Measurements from ENCODE around the gene PSRC1.

The PSRC1 gene

DNA sequence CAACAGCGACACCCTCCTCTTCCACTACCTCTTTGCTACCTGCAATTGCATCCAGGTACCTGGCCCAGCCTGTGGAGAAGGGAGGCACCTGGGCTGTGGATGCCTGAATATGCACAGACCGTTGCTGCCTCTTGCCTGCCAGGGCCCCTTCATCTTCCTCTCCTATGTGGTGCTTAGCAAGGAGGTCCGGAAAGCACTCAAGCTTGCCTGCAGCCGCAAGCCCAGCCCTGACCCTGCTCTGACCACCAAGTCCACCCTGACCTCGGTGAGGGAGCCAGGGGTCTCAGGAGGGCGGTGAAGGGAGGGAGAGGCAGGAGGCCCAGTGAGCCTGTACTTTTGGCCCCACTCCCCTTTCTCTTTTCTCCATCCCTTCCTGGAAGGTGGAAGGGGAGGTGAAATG is 11.5 kb downstream of the PSRC1 start:
- no peak for DNase-seq

DNA sequence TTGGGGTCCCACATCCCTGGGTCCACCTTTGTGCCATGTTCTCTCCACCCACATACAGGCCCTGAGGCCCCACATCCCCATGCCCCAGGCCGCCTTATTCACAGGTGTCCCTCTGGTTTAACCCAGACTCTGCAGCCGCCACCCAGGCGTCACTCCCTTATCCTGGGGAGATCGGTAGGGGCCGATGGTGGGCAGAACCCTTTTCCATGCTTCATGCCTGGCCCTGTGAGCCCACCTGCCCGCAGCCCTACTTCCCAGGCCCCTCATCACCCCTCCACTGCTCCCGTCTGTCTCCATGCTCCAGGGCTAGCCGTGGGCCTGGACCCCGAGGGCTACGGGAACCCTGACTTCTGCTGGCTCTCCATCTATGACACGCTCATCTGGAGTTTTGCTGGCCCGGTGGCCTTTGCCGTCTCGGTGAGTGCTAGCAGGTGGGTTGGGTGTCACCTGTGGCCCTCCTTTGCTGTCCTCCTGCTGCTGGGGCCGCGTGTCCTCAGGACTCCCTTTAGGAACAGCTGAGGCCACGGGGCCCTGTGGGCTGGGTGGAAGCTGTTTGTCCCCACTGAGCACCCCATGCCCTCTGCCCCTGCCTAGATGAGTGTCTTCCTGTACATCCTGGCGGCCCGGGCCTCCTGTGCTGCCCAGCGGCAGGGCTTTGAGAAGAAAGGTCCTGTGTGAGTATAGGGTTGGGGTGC is 12.2 kb downstream of the PSRC1 start:
- no peak for DNase-seq

DNA sequence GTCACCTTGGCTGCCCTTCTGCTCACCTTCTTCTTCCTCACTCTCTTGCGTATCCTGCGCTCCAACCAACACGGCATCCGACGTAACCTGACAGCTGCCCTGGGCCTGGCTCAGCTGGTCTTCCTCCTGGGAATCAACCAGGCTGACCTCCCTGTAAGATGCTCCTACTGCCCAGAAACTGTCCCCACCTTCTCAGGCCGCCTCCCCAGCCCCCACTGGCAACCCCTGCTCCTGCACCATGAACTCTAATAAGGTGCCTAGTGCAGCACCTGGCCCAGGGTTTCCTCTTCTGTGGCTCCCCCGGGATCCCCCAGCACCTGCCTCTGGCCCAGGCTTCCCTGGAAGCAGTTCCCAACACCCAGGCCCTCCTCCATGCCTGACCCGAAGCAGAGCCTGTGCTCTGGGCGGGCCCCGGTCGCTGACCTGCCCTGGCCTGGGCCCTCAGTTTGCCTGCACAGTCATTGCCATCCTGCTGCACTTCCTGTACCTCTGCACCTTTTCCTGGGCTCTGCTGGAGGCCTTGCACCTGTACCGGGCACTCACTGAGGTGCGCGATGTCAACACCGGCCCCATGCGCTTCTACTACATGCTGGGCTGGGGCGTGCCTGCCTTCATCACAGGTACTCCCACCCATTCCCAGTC is 12.8 kb downstream of the PSRC1 start:
- DNase-seq: no peak

DNA sequence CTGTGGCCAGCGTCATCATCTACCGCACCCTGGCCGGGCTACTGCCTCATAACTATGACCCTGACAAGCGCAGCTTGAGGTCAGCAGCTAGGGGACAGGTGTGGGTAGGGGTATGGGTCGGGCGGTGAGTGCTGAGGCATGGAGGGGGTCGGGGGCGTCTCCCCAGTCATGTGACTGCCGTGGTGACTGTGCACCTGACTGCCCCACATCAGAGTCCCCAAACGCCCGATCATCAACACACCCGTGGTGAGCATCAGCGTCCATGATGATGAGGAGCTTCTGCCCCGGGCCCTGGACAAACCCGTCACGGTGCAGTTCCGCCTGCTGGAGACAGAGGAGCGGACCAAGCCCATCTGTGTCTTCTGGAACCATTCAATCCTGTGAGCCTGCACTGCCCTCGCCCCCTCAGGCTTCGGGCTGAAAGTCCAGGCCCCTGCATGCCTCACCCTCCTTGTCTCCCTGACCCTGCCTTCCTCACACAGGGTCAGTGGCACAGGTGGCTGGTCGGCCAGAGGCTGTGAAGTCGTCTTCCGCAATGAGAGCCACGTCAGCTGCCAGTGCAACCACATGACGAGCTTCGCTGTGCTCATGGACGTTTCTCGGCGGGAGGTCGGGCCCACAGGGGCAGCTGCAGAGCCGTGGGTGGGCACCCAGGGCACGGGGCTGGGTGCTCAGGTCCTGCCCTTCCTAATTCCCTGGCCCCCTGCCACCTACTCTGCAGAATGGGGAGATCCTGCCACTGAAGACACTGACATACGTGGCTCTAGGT is 13.5 kb downstream of the PSRC1 start:
- DNase-seq: no peak

DNA sequence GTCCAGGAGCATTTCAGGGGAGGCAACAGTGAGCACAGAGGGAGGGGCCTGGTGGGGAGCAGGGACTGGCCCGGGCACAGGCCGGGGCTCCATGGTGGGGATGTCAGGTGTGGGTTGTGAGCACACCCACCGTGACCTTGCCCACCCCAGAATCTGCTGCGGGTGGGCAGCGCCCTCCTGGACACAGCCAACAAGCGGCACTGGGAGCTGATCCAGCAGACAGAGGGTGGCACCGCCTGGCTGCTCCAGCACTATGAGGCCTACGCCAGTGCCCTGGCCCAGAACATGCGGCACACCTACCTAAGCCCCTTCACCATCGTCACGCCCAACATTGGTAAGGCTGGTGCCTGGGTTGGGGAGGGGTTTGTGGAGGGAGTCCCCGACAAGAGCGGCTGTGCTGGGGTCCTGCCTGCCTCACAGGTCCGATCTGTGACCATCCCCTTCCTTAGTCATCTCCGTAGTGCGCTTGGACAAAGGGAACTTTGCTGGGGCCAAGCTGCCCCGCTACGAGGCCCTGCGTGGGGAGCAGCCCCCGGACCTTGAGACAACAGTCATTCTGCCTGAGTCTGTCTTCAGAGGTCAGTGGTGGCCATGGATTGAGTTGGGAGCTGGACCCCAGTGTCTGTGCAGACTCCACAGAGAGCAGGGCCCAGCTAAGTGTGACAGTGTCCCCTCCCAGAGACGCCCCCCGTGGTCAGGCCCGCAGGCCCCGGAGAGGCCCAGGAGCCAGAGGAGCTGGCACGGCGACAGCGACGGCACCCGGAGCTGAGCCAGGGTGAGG is 14.3 kb downstream of the PSRC1 start:
- DNase-seq: no peak

DNA sequence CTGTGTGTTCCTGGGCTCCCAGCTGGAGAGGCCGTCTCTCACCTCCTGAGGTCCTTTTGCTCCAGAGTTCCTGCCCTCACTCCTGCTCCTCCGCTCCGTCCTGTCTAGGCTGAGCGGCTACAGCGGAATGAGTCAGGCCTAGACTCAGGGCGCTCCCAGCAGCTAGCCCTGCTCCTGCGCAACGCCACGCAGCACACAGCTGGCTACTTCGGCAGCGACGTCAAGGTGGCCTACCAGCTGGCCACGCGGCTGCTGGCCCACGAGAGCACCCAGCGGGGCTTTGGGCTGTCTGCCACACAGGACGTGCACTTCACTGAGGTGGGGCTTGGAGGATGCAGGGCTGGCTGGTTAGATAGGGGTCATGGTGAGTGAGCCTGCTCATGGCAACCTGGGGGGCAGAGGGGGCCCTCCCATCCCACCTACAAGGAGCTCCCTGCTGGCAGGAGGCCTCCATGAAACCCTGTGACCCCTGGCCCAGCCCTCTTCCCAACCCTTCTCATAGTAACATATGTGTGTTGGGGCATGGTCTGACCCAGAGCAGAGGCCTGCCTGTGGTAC is 15.1 kb downstream of the PSRC1 start:
- DNase-seq: no peak

DNA sequence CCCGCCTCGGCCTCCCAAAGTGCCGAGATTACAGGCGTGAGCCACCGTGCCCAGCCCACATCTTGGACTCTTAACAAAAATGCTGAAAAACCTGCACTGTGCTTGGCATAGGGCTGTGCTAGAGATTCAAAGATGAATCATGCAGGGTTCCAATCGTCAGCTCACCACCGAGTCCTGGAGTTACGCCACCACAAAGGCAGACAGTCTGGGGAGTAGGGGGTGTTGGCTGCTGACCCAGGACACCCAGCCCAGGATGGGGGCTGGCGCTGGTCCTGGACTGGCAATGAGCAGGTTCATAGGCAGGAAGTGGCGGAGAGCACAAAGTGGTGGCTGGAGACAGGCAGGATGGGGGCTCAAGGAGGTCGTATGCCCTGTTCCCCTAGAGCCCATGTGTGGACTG is 16.0 kb downstream of the PSRC1 start:
- peak; percentile 73 for DNase-seq

DNA sequence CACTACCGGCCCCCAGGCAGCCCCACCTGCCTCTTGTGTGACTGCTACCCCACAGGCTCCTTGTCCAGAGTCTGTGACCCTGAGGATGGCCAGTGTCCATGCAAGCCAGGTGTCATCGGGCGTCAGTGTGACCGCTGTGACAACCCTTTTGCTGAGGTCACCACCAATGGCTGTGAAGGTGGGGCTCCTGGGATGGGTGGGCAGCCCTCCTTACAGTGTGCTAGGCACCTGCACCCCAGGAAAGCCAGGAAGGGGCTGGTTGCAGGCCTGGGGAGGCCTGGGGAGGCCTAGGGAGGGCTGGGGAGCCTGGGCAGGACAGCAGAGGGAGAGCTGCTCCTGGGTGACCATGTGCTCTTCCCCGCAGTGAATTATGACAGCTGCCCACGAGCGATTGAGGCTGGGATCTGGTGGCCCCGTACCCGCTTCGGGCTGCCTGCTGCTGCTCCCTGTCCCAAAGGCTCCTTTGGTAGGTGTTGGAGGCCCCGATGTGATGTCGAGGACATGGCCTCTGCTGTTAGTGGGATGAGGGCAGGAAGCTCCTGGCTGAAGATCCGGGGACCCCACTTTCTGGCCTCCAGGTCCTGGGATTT is 17.1 kb downstream of the PSRC1 start:
- DNase-seq: no peak

DNA sequence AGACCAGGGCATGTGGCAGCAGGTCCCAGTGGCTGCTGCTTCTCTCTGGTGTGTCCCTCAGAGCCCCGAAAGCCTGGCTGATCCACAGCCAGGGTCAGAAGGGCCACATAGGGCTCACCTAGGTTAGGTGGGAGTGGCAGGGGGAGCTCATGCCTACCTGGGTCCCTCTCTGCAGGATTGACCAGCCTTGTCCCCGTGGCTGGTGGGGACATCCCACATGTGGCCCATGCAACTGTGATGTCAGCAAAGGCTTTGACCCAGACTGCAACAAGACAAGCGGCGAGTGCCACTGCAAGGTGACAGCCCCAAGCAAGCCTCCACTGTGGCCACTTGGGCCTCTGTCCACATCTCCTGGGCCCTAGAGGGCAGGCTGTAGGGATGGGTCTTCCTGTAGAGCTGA is 17.9 kb downstream of the PSRC1 start:
- no peak for DNase-seq

DNA sequence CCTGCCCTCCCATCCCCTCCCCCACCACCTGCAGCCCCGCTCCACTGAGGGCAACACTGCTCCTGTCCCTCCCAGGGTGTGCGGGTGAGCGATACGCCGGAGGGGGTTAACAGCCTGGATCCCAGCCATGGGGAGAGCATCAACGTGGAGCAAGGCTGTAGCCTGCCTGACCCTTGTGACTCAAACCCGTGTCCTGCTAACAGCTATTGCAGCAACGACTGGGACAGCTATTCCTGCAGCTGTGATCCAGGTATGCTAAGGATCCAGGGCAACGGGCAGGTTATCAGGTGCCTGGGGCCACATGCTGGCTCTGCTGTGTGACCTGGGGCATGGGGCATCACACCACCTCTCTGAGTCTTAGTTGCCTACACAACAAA is 18.6 kb downstream of the PSRC1 start:
- no peak for DNase-seq

DNA sequence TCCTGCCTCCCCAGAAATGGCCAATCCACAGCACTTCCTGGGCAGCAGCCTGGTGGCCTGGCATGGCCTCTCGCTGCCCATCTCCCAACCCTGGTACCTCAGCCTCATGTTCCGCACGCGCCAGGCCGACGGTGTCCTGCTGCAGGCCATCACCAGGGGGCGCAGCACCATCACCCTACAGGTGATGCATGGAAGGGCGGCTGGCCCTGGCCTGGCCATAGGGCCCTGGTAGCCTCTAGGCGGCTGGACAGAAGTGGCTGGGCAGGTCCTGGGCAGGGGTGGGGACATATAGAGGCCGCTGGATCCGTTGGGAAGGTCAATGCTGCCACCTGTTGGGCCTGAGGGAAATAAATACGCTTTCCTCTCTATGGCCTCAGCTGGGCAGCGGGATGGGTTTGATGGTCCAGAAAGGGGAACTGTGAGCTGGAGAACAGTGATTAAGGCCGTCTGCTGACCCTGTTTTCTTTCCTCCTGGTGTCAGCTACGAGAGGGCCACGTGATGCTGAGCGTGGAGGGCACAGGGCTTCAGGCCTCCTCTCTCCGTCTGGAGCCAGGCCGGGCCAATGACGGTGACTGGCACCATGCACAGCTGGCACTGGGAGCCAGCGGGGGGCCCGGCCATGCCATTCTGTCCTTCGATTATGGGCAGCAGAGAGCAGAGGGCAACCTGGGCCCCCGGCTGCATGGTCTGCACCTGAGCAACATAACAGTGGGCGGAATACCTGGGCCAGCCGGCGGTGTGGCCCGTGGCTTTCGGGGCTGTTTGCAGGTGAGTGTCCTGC is 19.2 kb downstream of the PSRC1 start:
- peak; percentile 65 for DNase-seq

DNA sequence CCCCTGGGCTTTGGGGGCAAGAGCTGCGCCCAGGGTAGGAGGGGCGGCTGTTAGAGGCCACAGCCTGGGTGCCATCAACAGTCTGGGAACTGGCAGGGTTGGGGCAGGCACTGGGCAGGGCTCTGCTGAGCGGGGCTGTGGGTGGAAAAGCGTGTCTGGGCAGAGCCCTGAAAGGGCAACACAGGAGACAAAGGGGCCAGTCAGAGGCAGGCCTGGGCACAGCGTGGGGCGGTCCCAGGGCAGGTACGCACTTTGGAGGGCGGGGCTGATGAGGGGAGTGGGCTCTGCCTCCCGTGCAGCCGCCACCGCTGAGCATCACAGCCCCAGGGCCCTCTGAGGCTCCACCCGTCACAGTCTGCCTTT is 19.7 kb downstream of the PSRC1 start:
- no peak for DNase-seq

DNA sequence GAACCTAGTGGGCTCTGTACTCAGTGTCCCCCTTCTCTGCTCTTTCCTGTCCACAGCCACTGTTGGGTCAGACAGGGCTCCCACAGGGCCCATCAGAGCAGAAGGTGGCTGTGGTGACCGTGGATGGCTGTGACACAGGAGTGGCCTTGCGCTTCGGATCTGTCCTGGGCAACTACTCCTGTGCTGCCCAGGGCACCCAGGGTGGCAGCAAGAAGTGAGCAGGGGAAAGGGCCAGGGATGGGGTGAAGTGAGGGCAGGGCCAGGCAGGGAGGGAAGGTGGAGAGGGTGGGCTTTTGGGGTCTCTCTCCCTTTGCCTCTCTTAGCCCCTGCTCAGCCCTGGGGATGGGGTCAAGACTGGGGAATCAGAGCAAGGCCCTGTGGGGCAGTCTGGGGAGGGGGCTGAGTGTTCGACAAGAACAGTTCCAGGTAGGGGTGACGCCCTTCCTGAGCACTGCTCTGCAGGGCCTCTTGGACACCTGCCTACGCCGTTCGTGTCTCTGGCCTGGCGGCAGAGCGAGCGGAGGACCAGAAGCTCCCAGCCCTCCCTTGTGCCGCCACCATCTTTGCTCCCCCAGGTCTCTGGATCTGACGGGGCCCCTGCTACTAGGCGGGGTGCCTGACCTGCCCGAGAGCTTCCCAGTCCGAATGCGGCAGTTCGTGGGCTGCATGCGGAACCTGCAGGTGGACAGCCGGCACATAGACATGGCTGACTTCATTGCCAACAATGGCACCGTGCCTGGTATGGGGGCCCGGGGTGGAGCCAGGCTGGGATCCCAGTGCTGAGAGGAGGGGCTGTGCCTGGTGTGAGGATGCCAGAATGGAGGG is 20.5 kb downstream of the PSRC1 start:
- DNase-seq: no peak

DNA sequence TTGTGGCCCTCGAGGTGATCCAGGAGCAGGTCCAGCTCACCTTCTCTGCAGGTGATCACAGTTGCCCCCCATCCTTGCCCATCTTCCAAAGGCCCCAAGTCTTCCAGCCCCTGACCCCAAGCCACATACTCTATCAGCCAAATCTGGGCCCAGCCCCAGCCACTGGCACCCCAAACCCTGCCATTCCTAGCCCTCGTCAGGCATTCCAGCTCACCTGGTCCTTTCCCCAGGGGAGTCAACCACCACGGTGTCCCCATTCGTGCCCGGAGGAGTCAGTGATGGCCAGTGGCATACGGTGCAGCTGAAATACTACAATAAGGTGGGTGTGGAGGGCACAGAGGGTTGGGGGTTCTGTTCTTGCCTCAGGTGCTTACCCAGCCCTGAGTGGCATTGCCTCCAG is 21.4 kb downstream of the PSRC1 start:
- no peak for DNase-seq

DNA sequence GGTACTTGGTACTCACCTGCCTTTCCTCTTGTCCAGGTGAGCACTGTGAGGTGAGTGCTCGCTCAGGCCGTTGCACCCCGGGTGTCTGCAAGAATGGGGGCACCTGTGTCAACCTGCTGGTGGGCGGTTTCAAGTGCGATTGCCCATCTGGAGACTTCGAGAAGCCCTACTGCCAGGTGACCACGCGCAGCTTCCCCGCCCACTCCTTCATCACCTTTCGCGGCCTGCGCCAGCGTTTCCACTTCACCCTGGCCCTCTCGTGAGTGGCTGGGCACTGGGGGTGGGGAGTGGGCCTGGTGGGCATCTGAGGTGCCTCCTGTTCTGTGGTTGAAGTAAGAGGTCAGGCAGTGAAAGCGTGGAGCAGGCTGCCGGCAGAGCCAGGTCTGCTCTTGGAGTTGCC is 21.9 kb downstream of the PSRC1 start:
- DNase-seq: no peak

DNA sequence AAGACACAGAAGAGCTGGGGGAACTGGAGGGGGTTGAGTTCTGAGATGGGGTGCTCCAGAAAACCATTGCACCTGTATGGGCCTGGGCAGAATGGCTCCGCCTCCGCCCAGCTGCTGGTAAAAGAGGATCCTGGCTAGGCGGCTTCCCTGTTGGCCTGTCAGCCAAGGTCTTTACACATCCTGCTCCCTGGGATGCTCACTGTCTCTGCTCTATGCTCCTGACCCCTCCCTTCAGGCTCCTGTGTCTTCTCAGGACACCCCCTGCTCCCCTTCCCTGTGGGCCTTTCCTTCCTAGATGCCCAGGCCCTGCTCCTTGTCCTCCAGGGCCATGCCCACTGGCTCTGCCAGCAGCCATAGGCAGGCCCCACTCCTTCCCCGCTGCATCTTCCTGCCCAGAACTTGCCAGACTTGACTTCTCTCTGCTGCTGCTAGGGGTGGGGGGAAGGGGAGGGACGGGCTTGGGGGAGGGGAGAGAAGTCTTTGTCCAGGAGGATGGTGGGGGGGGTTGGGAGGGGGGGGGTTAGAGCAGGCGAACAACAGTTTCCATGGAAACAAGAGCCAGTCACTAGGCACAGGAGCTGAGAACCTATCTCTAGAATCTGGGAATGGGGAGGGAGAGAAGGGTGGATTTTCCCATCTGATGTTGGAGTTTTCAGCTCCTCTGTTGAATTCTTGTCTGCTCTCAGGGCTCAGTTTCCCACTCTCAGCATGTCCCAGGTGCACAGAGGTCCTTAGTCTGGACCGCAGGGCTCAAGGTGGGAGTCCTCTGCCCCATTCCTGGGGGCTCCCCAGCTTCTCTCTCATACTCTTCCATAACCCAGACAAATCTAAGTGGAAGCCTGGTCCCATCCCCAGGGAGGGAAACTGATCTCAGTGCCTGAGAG is 23.0 kb downstream of the PSRC1 start:
- DNase-seq: no peak

DNA sequence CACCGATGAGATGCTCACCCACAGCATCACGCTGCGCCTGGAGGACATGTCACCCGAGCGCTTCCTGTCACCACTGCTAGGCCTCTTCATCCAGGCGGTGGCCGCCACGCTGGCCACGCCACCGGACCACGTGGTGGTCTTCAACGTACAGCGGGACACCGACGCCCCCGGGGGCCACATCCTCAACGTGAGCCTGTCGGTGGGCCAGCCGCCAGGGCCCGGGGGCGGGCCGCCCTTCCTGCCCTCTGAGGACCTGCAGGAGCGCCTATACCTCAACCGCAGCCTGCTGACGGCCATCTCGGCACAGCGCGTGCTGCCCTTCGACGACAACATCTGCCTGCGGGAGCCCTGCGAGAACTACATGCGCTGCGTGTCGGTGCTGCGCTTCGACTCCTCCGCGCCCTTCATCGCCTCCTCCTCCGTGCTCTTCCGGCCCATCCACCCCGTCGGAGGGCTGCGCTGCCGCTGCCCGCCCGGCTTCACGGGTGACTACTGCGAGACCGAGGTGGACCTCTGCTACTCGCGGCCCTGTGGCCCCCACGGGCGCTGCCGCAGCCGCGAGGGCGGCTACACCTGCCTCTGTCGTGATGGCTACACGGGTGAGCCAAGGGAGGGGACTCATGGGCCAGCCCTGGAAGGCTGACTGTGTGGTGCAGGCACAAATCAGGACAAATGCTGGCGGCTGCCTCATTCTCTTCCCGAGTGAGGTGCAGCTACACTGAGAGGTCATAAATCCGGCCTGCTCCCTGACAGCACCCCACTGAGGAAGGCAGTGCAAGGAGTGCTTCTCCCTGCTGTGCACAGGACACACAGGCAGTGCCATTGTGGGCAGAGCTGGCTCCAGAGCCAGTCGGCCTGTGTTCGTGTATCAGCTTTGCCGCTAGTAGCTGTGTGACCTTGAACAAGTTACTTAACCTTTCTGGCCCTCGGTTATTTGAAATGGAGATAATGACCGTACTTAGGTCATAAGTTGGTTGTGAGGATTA is 24.2 kb downstream of the PSRC1 start:
- DNase-seq: no peak

DNA sequence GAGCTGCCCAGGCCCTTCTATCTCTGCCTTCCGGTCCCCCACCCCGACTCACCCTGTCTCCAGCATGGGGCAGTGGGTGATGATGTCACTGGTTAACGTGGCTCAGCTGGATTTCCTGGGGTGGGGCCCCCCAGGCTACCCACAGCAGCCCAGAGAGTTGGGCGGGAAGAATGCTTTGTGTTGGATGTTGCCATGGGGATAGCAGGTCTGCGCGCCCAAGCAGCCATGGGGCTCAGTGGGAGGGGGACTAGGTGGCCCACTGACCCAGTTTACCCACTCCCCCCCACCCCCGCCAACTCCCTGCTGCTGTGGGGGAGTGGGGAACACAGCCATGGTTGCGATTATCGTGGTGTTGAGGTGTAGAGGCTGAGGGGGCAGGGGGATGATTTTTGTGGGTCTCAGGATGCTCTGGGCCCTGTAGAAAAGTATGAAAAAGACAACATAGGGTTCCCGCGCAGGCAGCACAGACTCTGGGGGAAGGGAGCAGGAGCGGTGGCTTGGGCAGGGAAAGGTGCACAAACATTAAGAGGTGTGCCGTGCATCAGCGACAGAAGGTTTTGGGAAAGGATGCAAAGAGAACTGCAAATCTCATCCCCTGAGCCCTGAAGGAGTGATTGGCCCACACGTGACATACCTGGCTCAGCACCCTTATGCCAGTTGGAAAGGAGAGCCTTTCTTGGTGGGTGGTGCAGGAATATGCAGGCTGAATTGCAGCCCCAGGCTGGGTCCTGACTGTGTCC is 25.1 kb downstream of the PSRC1 start:
- DNase-seq: no peak
